Neural cell (in vitro differentiated cells): ENCODE data around the gene EPS15. TPM values are rescaled to one million over a fixed set of nuclear protein-coding genes. Genes with fewer than 3 reads are reported as not detected.

Source experiments
- H2AFZ ChIP-seq: fragments of 200-600, 300-800 bp; sonication (generic), shearing (Covaris generic); 2 replicates; pipeline ENCODE4 v1.6.0; 2014; ENCODE audit warnings: low read depth, mild to moderate bottlenecking, antibody characterized with exemption, low read length, moderate library complexity
- H3F3A ChIP-seq: fragments of 200-600 bp; shearing (Covaris generic); 2 replicates; pipeline ENCODE4 v1.6.1; 2016; ENCODE audit warnings: mild to moderate bottlenecking, moderate library complexity, mixed read lengths, antibody characterized with exemption, low read length; ENCODE audit not compliant: insufficient read depth, poor library complexity, severe bottlenecking
- H3K27ac ChIP-seq: fragments of 200-600, 300-800 bp; sonication (generic), shearing (Covaris generic); 2 replicates; pipeline ENCODE4 v1.5.1; 2014; ENCODE audit warnings: mild to moderate bottlenecking, low read length, moderate library complexity
- H3K27me3 ChIP-seq: fragments of 300-800, 200-600 bp; sonication (generic), shearing (Covaris generic); 2 replicates; pipeline ENCODE4 v1.6.0; 2014; ENCODE audit warnings: mild to moderate bottlenecking, low read depth, low read length, moderate library complexity; ENCODE audit not compliant: insufficient read depth
- H3K36me3 ChIP-seq: fragments of 300-800, 200-600 bp; sonication (generic), shearing (Covaris generic); 2 replicates; pipeline ENCODE4 v1.5.1; 2014; ENCODE audit warnings: mild to moderate bottlenecking, antibody characterized with exemption, low read length, moderate library complexity; ENCODE audit not compliant: insufficient read depth
- H3K4me2 ChIP-seq: fragments of 300-800, 200-600 bp; sonication (generic), shearing (Covaris generic); 2 replicates; pipeline ENCODE4 v1.6.0; 2014; ENCODE audit warnings: mild to moderate bottlenecking, low read length
- H3K4me3 ChIP-seq: fragments of 300-800, 200-600 bp; sonication (generic), shearing (Covaris generic); 2 replicates; pipeline ENCODE4 v1.5.1; 2014; ENCODE audit warnings: mild to moderate bottlenecking, low read length, moderate library complexity
- H3K79me2 ChIP-seq: fragments of 200-600 bp; shearing (Covaris generic); replicated peaks from 2 replicates; pipeline ENCODE4 v1.6.0; 2014; ENCODE audit warnings: mild to moderate bottlenecking, low read length, moderate library complexity; ENCODE audit not compliant: insufficient read depth
- H3K9ac ChIP-seq: fragments of 300-800, 200-600 bp; sonication (generic), shearing (Covaris generic); 2 replicates; pipeline ENCODE4 v1.6.1; 2016; ENCODE audit warnings: mild to moderate bottlenecking, low read length, mixed read lengths
- H3K9me2 ChIP-seq: fragments of 200-600 bp; shearing (Covaris generic); 2 replicates; pipeline ENCODE4 v1.6.1; 2016; ENCODE audit warnings: mild to moderate bottlenecking, low read length, mixed read lengths; ENCODE audit not compliant: insufficient read depth
- H3K9me3 ChIP-seq: fragments of 200-600, 300-800 bp; sonication (generic), shearing (Covaris generic); 2 replicates; pipeline ENCODE4 v1.6.1; 2016; ENCODE audit warnings: mild to moderate bottlenecking, mixed run types, low read length, moderate library complexity, mixed read lengths
- H4K20me1 ChIP-seq: fragments of 200-600 bp; shearing (Covaris generic); 2 replicates; pipeline ENCODE4 v1.6.1; 2016; ENCODE audit warnings: mild to moderate bottlenecking, mixed run types; ENCODE audit not compliant: insufficient read depth
- EP300 ChIP-seq: fragments of 450-650 bp; conservative IDR thresholded peaks from 2 replicates; pipeline ENCODE4 v1.6.1; 2014; ENCODE audit warnings: antibody characterized with exemption, mild to moderate bottlenecking, moderate library complexity; ENCODE audit not compliant: poor library complexity, severe bottlenecking
- EZH2 ChIP-seq: fragments of 200-600, 300-800 bp; shearing (Covaris generic), sonication (generic); IDR thresholded peaks from 2 replicates; pipeline ENCODE4 v1.6.1; 2014; ENCODE audit warnings: antibody characterized with exemption, low read length, borderline replicate concordance, mild to moderate bottlenecking; ENCODE audit not compliant: insufficient read depth, poor library complexity, severe bottlenecking
- MXI1 ChIP-seq: fragments of 450-650 bp; conservative IDR thresholded peaks from 2 replicates; pipeline ENCODE4 v1.6.1; 2014; ENCODE audit warnings: antibody characterized with exemption, mild to moderate bottlenecking; ENCODE audit not compliant: poor library complexity, severe bottlenecking
- POLR2AphosphoS5 ChIP-seq: IDR thresholded peaks from 2 replicates; pipeline ENCODE4 v1.6.1; 2012
- RAD21 ChIP-seq: fragments of 450-650 bp; conservative IDR thresholded peaks from 2 replicates; pipeline ENCODE4 v1.6.1; 2014; ENCODE audit warnings: antibody characterized with exemption, mild to moderate bottlenecking, moderate library complexity
- SMC3 ChIP-seq: fragments of 450-650 bp; conservative IDR thresholded peaks from 2 replicates; pipeline ENCODE4 v1.6.1; 2014; ENCODE audit warnings: antibody characterized with exemption, mild to moderate bottlenecking, moderate library complexity; ENCODE audit not compliant: poor library complexity
- TAF1 ChIP-seq: IDR thresholded peaks from 2 replicates; pipeline ENCODE4 v1.6.1; 2012; ENCODE audit warnings: low read depth
- polyA plus RNA-seq: library from polyadenylated mRNA; depleted of rRNA; stranded (reverse); fragments of >200 nt; gene quantifications from 2 replicates; pipeline ENCODE4 v1.2.3, GENCODE V29; 2014
- TF ChIP-seq, protein P1 (sequence below): fragments of 450-650 bp; IDR thresholded peaks from 2 replicates; pipeline ENCODE4 v1.5.1; 2014; ENCODE audit warnings: antibody characterized with exemption, mild to moderate bottlenecking, moderate library complexity; ENCODE audit not compliant: poor library complexity, severe bottlenecking
- TF ChIP-seq, protein P2 (sequence below): IDR thresholded peaks from 2 replicates; pipeline ENCODE4 v1.6.1; 2012; ENCODE audit warnings: borderline replicate concordance

The EPS15 gene
- polyA plus RNA-seq, 1 donor from 2014 or later: 101 TPM

DNA sequence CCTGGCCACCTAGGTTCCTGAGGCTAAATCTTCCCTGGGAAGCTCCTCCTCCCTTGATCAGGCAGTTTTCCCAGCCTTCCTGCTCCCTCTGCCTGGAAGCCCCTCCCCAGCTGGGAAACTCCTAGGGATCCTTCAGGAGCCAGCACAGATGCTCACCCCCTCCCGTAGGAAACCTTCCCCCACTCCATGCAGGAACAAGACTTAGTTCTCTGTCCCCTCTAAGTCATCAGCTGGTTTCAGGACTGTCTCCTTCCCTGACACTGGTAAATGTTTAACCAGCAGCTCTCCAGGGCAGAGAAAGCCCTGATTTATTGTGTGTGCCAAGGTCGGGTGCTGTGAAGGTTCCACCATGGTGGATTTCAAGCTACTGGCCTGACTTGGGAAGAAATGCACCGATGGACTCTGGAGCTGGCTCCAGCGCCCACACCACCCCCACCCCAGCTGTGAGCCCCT lies 213.7 kb downstream of the EPS15 start:
- H4K20me1 ChIP-seq: no peaks in the 10 kb centered on the region
- no peaks in the 10 kb centered on the region for H3F3A ChIP-seq
- H3K9ac ChIP-seq: no peak overlapping the region
- TF ChIP-seq TAF1 (no peak), EP300 (no peak), RAD21 (no peak), MXI1 (no peak)
- TF ChIP-seq, protein P1, sequence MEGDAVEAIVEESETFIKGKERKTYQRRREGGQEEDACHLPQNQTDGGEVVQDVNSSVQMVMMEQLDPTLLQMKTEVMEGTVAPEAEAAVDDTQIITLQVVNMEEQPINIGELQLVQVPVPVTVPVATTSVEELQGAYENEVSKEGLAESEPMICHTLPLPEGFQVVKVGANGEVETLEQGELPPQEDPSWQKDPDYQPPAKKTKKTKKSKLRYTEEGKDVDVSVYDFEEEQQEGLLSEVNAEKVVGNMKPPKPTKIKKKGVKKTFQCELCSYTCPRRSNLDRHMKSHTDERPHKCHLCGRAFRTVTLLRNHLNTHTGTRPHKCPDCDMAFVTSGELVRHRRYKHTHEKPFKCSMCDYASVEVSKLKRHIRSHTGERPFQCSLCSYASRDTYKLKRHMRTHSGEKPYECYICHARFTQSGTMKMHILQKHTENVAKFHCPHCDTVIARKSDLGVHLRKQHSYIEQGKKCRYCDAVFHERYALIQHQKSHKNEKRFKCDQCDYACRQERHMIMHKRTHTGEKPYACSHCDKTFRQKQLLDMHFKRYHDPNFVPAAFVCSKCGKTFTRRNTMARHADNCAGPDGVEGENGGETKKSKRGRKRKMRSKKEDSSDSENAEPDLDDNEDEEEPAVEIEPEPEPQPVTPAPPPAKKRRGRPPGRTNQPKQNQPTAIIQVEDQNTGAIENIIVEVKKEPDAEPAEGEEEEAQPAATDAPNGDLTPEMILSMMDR: no peak
- TF ChIP-seq, protein P2, sequence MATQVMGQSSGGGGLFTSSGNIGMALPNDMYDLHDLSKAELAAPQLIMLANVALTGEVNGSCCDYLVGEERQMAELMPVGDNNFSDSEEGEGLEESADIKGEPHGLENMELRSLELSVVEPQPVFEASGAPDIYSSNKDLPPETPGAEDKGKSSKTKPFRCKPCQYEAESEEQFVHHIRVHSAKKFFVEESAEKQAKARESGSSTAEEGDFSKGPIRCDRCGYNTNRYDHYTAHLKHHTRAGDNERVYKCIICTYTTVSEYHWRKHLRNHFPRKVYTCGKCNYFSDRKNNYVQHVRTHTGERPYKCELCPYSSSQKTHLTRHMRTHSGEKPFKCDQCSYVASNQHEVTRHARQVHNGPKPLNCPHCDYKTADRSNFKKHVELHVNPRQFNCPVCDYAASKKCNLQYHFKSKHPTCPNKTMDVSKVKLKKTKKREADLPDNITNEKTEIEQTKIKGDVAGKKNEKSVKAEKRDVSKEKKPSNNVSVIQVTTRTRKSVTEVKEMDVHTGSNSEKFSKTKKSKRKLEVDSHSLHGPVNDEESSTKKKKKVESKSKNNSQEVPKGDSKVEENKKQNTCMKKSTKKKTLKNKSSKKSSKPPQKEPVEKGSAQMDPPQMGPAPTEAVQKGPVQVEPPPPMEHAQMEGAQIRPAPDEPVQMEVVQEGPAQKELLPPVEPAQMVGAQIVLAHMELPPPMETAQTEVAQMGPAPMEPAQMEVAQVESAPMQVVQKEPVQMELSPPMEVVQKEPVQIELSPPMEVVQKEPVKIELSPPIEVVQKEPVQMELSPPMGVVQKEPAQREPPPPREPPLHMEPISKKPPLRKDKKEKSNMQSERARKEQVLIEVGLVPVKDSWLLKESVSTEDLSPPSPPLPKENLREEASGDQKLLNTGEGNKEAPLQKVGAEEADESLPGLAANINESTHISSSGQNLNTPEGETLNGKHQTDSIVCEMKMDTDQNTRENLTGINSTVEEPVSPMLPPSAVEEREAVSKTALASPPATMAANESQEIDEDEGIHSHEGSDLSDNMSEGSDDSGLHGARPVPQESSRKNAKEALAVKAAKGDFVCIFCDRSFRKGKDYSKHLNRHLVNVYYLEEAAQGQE: no peak
- H2AFZ ChIP-seq: no peak overlapping the region
- H3K36me3 ChIP-seq: no peaks in the 10 kb centered on the region
- H3K9me2 ChIP-seq: no peaks in the 10 kb centered on the region
- H3K79me2 ChIP-seq: no peaks in the 10 kb centered on the region
- H3K4me3 ChIP-seq: no peak overlapping the region
- no peak overlapping the region for H3K27ac ChIP-seq
- no peaks in the 10 kb centered on the region for H3K27me3 ChIP-seq
- no peak overlapping the region for H3K4me2 ChIP-seq
- H3K9me3 ChIP-seq: no peaks in the 10 kb centered on the region

DNA sequence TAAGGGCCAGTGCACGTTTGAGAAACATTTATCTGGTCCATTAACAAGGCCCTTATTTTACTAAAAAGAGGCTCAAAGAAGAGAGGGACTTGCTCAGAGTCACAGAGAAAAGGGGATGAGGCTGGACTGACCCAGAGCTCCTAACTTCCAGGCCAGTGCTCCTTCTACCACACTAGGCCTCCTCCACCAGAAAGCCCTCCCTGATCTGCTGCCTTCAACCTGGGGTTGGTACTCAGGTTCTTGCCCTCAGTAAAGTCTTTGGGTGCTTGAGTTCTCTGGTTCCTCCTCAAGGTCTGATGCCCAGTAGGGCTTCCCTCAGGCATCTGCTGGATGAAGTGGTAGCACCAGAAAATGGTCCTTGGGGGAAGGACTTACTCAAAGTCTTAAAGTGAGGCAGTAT lies 214.7 kb downstream of the EPS15 start:
- no peaks in the 10 kb centered on the region for H3K9me3 ChIP-seq
- no peaks in the 10 kb centered on the region for H3F3A ChIP-seq
- no peaks in the 10 kb centered on the region for H3K27me3 ChIP-seq
- no peaks in the 10 kb centered on the region for H3K9me2 ChIP-seq
- H2AFZ ChIP-seq: no peak overlapping the region
- no peaks in the 10 kb centered on the region for H3K36me3 ChIP-seq
- H3K4me2 ChIP-seq: no peak overlapping the region
- H3K27ac ChIP-seq: no peak overlapping the region
- no peaks in the 10 kb centered on the region for H3K79me2 ChIP-seq
- H3K9ac ChIP-seq: no peak overlapping the region
- H3K4me3 ChIP-seq: no peak overlapping the region
- no peaks in the 10 kb centered on the region for H4K20me1 ChIP-seq
- no peak for TF ChIP-seq TAF1
- TF ChIP-seq POLR2AphosphoS5: no peak
- TF ChIP-seq, protein P2: no peak
- TF ChIP-seq RAD21: no peak
- TF ChIP-seq EP300: no peak
- no peak for TF ChIP-seq MXI1
- TF ChIP-seq, protein P1: no peak
- TF ChIP-seq SMC3: no peak
- no peak for TF ChIP-seq EZH2
